Raji (cell line): Measurements from ENCODE around the gene SGPP2.

Experiments used
- POLR2A ChIP-seq: IDR thresholded peaks from 2 replicates; pipeline ENCODE4 v1.6.1; 2011; ENCODE audit warnings: low read depth, low read length, control low read depth; ENCODE audit not compliant: insufficient read depth

SGPP2 gene

DNA sequence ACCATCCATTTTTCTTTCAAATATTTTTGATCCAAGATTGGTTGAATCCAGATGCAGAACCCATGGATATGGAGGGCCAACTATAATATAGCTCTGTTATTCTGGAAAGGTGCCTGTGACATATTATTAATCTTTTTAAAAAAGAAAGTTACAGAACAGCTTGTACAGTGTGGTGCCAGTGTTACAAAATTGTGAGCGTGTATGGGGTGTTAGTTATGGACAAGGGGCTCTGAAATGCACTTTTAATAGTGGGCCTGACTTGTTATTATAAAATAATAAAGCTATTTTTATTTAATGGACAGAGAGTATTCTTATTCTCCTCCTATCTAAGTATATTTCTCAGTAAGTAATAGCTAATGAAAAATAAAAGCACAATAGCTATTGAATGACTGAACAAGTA, 120.3 kb downstream of the SGPP2 start:
- TF ChIP-seq POLR2A, result no peak

- no peak for TF ChIP-seq POLR2A
Measured at GRCh38 chr2:222545823-222546795, 121.8 kb downstream of the SGPP2 start.

GRCh38 chr2:222547083-222547482, 122.7 kb downstream of the SGPP2 start:
- TF ChIP-seq POLR2A, result no peak

GRCh38 chr2:222548992-222549391, 124.6 kb downstream of the SGPP2 start:
- TF ChIP-seq POLR2A, result no peak

GRCh38 chr2:222554517-222554916, 130.2 kb downstream of the SGPP2 start:
- no peak for TF ChIP-seq POLR2A

- no peak for TF ChIP-seq POLR2A
Measured at GRCh38 chr2:222561151-222561550, 136.8 kb downstream of the SGPP2 start.

DNA sequence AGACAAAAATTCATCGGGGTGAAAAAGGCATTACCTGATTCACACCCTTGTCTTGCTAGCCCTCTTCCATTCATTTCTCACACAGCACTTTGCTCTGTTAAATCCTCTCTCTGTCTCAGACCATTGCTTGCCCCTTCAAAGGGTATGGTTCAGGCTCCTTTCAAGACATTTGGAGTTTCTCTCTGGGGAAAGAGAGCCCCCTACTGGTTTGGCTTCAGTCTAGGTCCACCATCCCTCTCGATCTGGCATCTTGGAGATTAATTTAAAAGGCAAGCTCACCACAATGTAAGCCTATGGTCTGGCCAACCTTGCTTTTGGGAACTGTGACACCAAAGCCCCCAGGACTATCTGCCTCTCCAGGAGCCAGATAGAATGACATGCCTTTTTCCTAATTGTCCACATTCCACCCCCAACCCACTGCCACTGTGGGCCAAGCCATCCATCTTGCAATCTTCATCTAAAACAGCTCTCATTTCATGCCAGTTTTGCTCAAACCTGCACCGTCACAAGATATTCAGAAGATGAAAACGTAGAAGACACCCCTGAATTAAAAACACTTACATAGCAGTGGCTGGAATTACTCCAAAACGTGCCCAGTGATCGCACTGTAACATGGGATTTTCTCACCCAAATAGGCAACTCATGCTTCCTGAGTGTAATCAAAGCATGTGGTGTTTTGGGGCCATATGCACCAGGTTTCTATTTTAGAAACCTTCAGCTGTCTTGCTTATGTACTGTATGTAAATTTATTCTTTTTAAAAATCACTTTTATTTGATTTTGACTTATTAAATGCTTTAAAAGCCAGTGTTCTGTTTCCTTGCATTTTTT, 137.7 kb downstream of the SGPP2 start:
- TF ChIP-seq POLR2A, result no peak

DNA sequence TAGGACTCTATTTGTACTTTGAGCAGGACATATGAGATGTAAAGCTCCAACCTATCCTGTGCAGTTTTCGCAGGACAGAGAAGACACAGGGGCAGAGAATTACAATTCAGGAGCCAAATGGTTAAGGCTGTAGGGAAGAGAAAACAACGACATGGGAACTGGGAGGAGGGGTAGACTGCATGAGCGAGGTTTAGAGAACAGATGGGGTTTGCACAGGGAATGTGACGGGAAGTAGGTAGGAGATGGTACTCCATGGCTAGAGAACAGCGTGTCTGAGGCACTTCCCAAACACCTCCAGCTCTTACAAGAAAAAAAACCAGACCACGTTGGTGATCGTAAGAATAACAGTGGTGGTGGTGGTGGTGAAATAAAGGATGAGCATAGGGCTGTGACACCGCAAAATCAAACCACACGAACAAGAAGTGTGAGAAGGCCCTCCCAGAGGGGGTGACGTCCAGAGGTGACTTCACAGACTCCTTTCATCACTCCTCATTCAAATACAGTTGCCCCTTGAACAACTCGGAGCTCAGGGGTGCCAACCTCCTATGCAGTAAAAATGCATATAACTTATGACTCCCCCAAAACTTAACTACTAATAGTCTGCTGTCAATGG, 138.9 kb downstream of the SGPP2 start:
- TF ChIP-seq POLR2A, result no peak

GRCh38 chr2:222563936-222564335, 139.6 kb downstream of the SGPP2 start:
- no peak for TF ChIP-seq POLR2A

- no peak for TF ChIP-seq POLR2A
Measured at GRCh38 chr2:222566229-222566628, 141.9 kb downstream of the SGPP2 start.

DNA sequence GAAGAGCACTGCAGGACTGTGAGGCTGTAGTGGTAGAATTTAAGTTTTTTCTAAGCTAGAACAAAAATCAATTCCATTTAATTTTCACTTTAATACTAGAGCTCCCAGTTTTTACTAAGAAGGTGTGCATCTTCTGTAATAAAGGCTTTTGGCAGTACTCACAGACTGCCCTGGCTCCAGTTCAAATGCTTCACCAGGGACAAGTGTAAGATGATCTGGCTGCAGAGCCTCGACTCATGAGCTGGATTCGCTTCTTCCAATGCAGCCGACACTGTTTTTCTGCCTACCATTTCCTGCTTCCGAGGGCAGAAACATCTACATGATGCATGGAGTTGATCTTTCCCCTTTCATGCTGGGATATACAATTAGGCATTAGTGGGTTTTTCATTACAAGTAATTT, 144.5 kb downstream of the SGPP2 start:
- no peak for TF ChIP-seq POLR2A

GRCh38 chr2:222569826-222570225, 145.5 kb downstream of the SGPP2 start:
- no peak for TF ChIP-seq POLR2A

- TF ChIP-seq POLR2A, result no peak
Measured at GRCh38 chr2:222572264-222572721, 147.9 kb downstream of the SGPP2 start.

- TF ChIP-seq POLR2A, result no peak
Measured at GRCh38 chr2:222572751-222573174, 148.4 kb downstream of the SGPP2 start.

GRCh38 chr2:222575618-222576017, 151.3 kb downstream of the SGPP2 start:
- no peak for TF ChIP-seq POLR2A
